IMR-90 (cell line): Measurements from ENCODE around the gene EIF4G3. TPM values are rescaled to one million over a fixed set of nuclear protein-coding genes. Genes with fewer than 3 reads are reported as not detected.
A peak's percentile ranks its signal among the peaks of the same experiment; 100 is the strongest.

Source experiments
- ATAC-seq: fragments of 200-7000 bp; cut with Tn5 transposase; 2 replicates; pipeline ENCODE4 v1.9.1; 2020; ENCODE audit warnings: low read depth, mild to moderate bottlenecking, moderate library complexity
- BruUV-seq: library from RNA; stranded (reverse); fragments of 400-500 nt; replicated peaks from 2 replicates; lab custom pipeline; 2021; lab: Mats Ljungman, UMichigan
- CTCF ChIA-PET: fragments of 300-600 bp; formaldehyde crosslinking; extraction: SDS; loops from one replicate; lab custom pipeline; 2021; ENCODE audit warnings: antibody characterized with exemption; lab: Yijun Ruan, JAX
- POLR2A ChIA-PET: fragments of 300-600 bp; sonication (Branson Sonifier 250); formaldehyde crosslinking; loops from one replicate; lab custom pipeline; 2022; ENCODE audit warnings: antibody characterized with exemption; ENCODE audit not compliant: unreplicated experiment; lab: Charles Lee
- DNase-seq: peaks from one replicate; pipeline ENCODE4 v3.0.0; 2013
- H2AFZ ChIP-seq: replicated peaks from 2 replicates; pipeline ENCODE3; 2013; ENCODE audit warnings: low read length, mild to moderate bottlenecking; ENCODE audit not compliant: poor library complexity
- H2AK5ac ChIP-seq: 2 replicates; pipeline ENCODE4 v1.6.1; 2013; ENCODE audit warnings: low read depth, low read length, inconsistent platforms
- H2AK9ac ChIP-seq: replicated peaks from 2 replicates; pipeline ENCODE3; 2013; ENCODE audit warnings: mild to moderate bottlenecking, low read depth, low read length, moderate library complexity; ENCODE audit not compliant: poor library complexity
- H2BK120ac ChIP-seq: 2 replicates; pipeline ENCODE4 v1.6.1; 2013; ENCODE audit warnings: low read depth, low read length, inconsistent platforms
- H2BK15ac ChIP-seq: 3 replicates; pipeline ENCODE4 v1.6.1; 2013; ENCODE audit warnings: low read depth, low read length, inconsistent platforms
- H2BK20ac ChIP-seq: 2 replicates; pipeline ENCODE4 v1.6.1; 2013; ENCODE audit warnings: low read depth, mild to moderate bottlenecking, inconsistent platforms, low read length, moderate library complexity
- H2BK5ac ChIP-seq: 2 replicates; pipeline ENCODE4 v1.6.1; 2013; ENCODE audit warnings: mild to moderate bottlenecking, low read depth, low read length, inconsistent platforms; ENCODE audit not compliant: poor library complexity, severe bottlenecking
- H3K14ac ChIP-seq: replicated peaks from 2 replicates; pipeline ENCODE4 v1.6.1; 2013; ENCODE audit warnings: low read depth, low read length, inconsistent platforms
- H3K18ac ChIP-seq: 2 replicates; pipeline ENCODE4 v1.6.1; 2013; ENCODE audit warnings: low read depth, low read length, control low read depth
- H3K23ac ChIP-seq: 2 replicates; pipeline ENCODE4 v1.6.1; 2013; ENCODE audit warnings: low read depth, low read length, inconsistent platforms
- H3K27ac ChIP-seq: 2 replicates; pipeline ENCODE4 v1.5.1; 2013; ENCODE audit warnings: mild to moderate bottlenecking, control low read depth, low read length; ENCODE audit not compliant: insufficient read depth
- H3K27me3 ChIP-seq: 2 replicates; pipeline ENCODE4 v1.6.1; 2013; ENCODE audit warnings: low read length; ENCODE audit not compliant: control insufficient read depth, insufficient read depth
- H3K36me3 ChIP-seq: 2 replicates; pipeline ENCODE4 v1.6.1; 2013; ENCODE audit warnings: low read length, mixed read lengths; ENCODE audit not compliant: control insufficient read depth, insufficient read depth
- H3K4ac ChIP-seq: 2 replicates; pipeline ENCODE4 v1.6.1; 2013; ENCODE audit warnings: low read depth, low read length, inconsistent platforms
- H3K4me1 ChIP-seq: 2 replicates; pipeline ENCODE4 v1.6.1; 2013; ENCODE audit warnings: low read length, mixed read lengths; ENCODE audit not compliant: control insufficient read depth, insufficient read depth
- H3K4me2 ChIP-seq: 2 replicates; pipeline ENCODE4 v1.6.1; 2013; ENCODE audit warnings: low read depth, mild to moderate bottlenecking, control low read depth, low read length, moderate library complexity
- H3K4me3 ChIP-seq: 2 replicates; pipeline ENCODE4 v1.5.1; 2013; ENCODE audit warnings: low read depth, mild to moderate bottlenecking, control low read depth, low read length, moderate library complexity; ENCODE audit not compliant: insufficient read depth
- H3K56ac ChIP-seq: 2 replicates; pipeline ENCODE4 v1.6.1; 2013; ENCODE audit warnings: low read length, inconsistent platforms; ENCODE audit not compliant: insufficient read depth; ENCODE audit errors: extremely low read depth
- H3K79me1 ChIP-seq, 2 experiments: 2 replicates each; pipeline ENCODE4 v1.6.1; 2013; ENCODE audit warnings: low read length in 2 of 2, inconsistent platforms in 1 of 2, low read depth in 1 of 2
- H3K9ac ChIP-seq: 2 replicates; pipeline ENCODE4 v1.6.1; 2013; ENCODE audit warnings: low read depth, low read length, control low read depth
- H3K9me1 ChIP-seq: 2 replicates; pipeline ENCODE4 v1.6.1; 2013; ENCODE audit warnings: low read length, inconsistent platforms; ENCODE audit not compliant: insufficient read depth
- H3K9me3 ChIP-seq: 2 replicates; pipeline ENCODE4 v1.6.1; 2013; ENCODE audit warnings: low read length; ENCODE audit not compliant: control insufficient read depth, insufficient read depth
- H4K20me1 ChIP-seq: 2 replicates; pipeline ENCODE4 v1.6.1; 2013; ENCODE audit warnings: low read length, inconsistent platforms; ENCODE audit not compliant: insufficient read depth
- H4K5ac ChIP-seq: 2 replicates; pipeline ENCODE4 v1.6.1; 2013; ENCODE audit warnings: mild to moderate bottlenecking, low read depth, low read length, control low read depth
- H4K8ac ChIP-seq, 2 experiments: 2 replicates each; pipeline ENCODE4 v1.6.1; 2013; ENCODE audit warnings: low read depth in 2 of 2, low read length in 2 of 2, control low read depth in 1 of 2, inconsistent platforms in 1 of 2
- H4K91ac ChIP-seq: 2 replicates; pipeline ENCODE4 v1.6.1; 2013; ENCODE audit warnings: low read depth, low read length, inconsistent platforms; ENCODE audit not compliant: insufficient read depth
- CEBPB ChIP-seq: IDR thresholded peaks from 2 replicates; pipeline ENCODE4 v1.6.1; 2012; ENCODE audit warnings: low read depth, low read length, improper control_type of control experiment
- ELK1 ChIP-seq: fragments of 150-350 bp; IDR thresholded peaks from 2 replicates; pipeline ENCODE4 v1.6.1; 2016; ENCODE audit warnings: low read depth, mild to moderate bottlenecking, low read length, moderate library complexity, borderline replicate concordance
- FOS ChIP-seq: fragments of 150-350 bp; IDR thresholded peaks from 2 replicates; pipeline ENCODE4 v1.6.1; 2016; ENCODE audit warnings: low read depth, low read length
- RAD21 ChIP-seq: IDR thresholded peaks from 2 replicates; pipeline ENCODE4 v1.6.1; 2012; ENCODE audit warnings: low read length, improper control_type of control experiment
- WGBS, 2 experiments: methylation state at CpG; one replicate each; pipeline versions ENCODE4 v1.1.5 to v1.1.7; 2013; ENCODE audit warnings: missing lambda C conversion rate in 2 of 2; ENCODE audit not compliant: insufficient read length in 1 of 2; ENCODE audit errors: extremely low coverage in 2 of 2; 5-methylcytosine and 5-hydroxymethylcytosine counted together
- dilution Hi-C: fragments of 300-500 bp; cut with HindIII; formaldehyde crosslinking; loops from one replicate; pipeline ENCODE4 v1.14.3; 2018; ENCODE audit warnings: low sequenced_read_pairs; ENCODE audit not compliant: unreplicated experiment
- in situ Hi-C: fragments of 300-500 bp; cut with MboI; formaldehyde crosslinking; loops from 3 replicates; pipeline ENCODE4 v1.14.3; 2019; ENCODE audit warnings: low sequenced_read_pairs, inconsistent platforms, mixed read lengths
- intact Hi-C: fragments of 100-400 bp; cut with micrococcal nuclease; formaldehyde crosslinking; loops from 2 replicates; pipeline ENCODE4 v1.10.0; 2022
- polyA plus RNA-seq, 3 experiments: library from polyadenylated mRNA; depleted of rRNA; stranded (reverse); fragments of >200 nt; gene quantifications; 2 replicates each; pipeline ENCODE4 v1.2.3, GENCODE V29; 2012; ENCODE audit warnings: low replicate concordance in 1 of 3
- total RNA-seq: library from RNA; depleted of rRNA; stranded (reverse); fragments of >200 nt; gene quantifications from 2 replicates; pipeline ENCODE4 v1.2.3, GENCODE V29; 2012

Gene EIF4G3
- total and polyA plus RNA-seq, 2 of the 4 experiments (the other 2 are of a cell fraction): 25.8 to 49.2 TPM

- BruUV-seq: no TSS peak
- no peak overlapping the region for H4K91ac ChIP-seq
- no peak overlapping the region for H2BK15ac ChIP-seq
- H2AK9ac ChIP-seq: no peak overlapping the region
- no CpG with 5 or more reads among the region's 1 CpG for WGBS, 2 experiments
- in situ Hi-C loops (no loop called here), dilution Hi-C loops (no loop called here), intact Hi-C loops (no loop called here)
- no peak overlapping the region for H3K56ac ChIP-seq
- no peak overlapping the region for H3K4me3 ChIP-seq
- no peak overlapping the region for H3K4ac ChIP-seq
- H2BK5ac ChIP-seq: peak overlapping the region; percentile 71
- H3K14ac ChIP-seq: no peak overlapping the region
- no peak overlapping the region for H2BK120ac ChIP-seq
- TF ChIP-seq ELK1 (no peak), FOS (peak; percentile 86), CEBPB (peak; percentile 80), RAD21 (no peak)
- H3K4me2 ChIP-seq: peak overlapping the region; percentile 3; the same call in 1 of the 2 replicates
- peaks cover 18% of the 10 kb centered on the region for H4K20me1 ChIP-seq
- ChIA-PET POLR2A (no interaction called here), CTCF (interaction anchor here (0.6 to 1.2 kb wide), 3 partner anchors 27 to 52 kb away, joined by 3 to 4 read pairs (median 3); no protein-coding TSS in a partner anchor)
- H3K23ac ChIP-seq: no peak overlapping the region
- peaks cover 18% of the 10 kb centered on the region for H3K9me1 ChIP-seq
- H3K27me3 ChIP-seq: no peaks in the 10 kb centered on the region
- no peaks in the 10 kb centered on the region for H3K9me3 ChIP-seq
- no peak overlapping the region for H3K18ac ChIP-seq
- H4K8ac ChIP-seq: peak overlapping the region in 1 of 2 experiments; percentile 53; a peak in 1 of 4 replicates
- DNase-seq (peak; percentile 73), ATAC-seq (peak; percentile 36)
- H2AK5ac ChIP-seq: no peak overlapping the region
- no peak overlapping the region for H3K27ac ChIP-seq
- no peak overlapping the region for H2BK20ac ChIP-seq
- H3K9ac ChIP-seq: no peak overlapping the region
- peaks cover 14% of the 10 kb centered on the region for H3K4me1 ChIP-seq
- H4K5ac ChIP-seq: no peak overlapping the region
- H3K36me3 ChIP-seq: peaks cover 6% of the 10 kb centered on the region
- H2AFZ ChIP-seq: no peak overlapping the region
- H3K79me1 ChIP-seq: peaks cover 7 to 57% of the 10 kb centered on the region in 2 experiments; a peak in 3 of 4 replicates
Measured at GRCh38 chr1:21124846-21125245, 51.9 kb downstream of the EIF4G3 start.
